ENCODE measurements around the gene GH1.
A peak's percentile ranks its signal among the peaks of the same experiment; 100 is the strongest.
"Not testable (repeated sequence)": the region's sequence is repeated elsewhere in the genome, so short reads cannot be mapped to it uniquely, and the experiment has no call there.

GH1 gene

DNA sequence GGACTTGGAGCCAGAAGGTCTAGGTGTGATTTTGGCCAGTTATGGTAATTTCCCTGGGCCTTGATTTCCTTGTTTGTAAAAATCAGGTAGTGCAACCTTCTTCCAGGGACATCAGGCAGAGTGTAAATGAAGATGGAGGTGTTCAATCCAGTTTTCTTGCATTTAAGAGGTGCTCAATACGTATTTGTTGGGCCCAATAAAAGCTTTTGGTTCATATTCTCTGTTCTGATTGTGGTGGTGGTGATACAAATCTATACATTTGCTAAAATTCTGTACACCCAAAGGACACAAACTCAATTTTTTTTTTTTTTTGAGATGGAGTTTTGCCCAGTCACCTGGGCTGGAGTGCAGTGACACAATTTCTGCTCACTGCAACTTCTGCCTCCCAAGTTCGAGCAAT is 7.5 kb upstream of the GH1 start:
- peaks cover 18% of the 10 kb centered on the region for H3F3A ChIP-seq (ENCODE audit: insufficient read depth, low read length)
- H2AFZ ChIP-seq (ENCODE audit: low read length): no peak overlapping the region
- H3K4me3 ChIP-seq (ENCODE audit: low read depth, low read length, poor library complexity, severe bottlenecking): no peak overlapping the region
- no peaks in the 10 kb centered on the region for H3K9me3 ChIP-seq (ENCODE audit: low read length)
- peaks cover 41% of the 10 kb centered on the region for H3K36me3 ChIP-seq (ENCODE audit: insufficient read depth, low read length)
- peak overlapping the region; percentile 97 for H3K27ac ChIP-seq (ENCODE audit: low read depth, low read length, poor library complexity, severe bottlenecking)
- peak overlapping the region; percentile 64 for H3K9ac ChIP-seq (ENCODE audit: low read length)
- H3K4me1 ChIP-seq (ENCODE audit: insufficient read depth, low read length, severe bottlenecking): peaks cover 92% of the 10 kb centered on the region
- peak overlapping the region; percentile 44; the same call in 1 of the 2 replicates for H3K4me2 ChIP-seq (ENCODE audit: low read length)
- no peaks in the 10 kb centered on the region for H4K20me1 ChIP-seq (ENCODE audit: insufficient read depth, low read length)
- no peak for TF ChIP-seq EZH2 (IDR thresholded peaks at IDR 0.05; ENCODE audit: borderline replicate concordance, low read length)
- TF ChIP-seq, protein P1, sequence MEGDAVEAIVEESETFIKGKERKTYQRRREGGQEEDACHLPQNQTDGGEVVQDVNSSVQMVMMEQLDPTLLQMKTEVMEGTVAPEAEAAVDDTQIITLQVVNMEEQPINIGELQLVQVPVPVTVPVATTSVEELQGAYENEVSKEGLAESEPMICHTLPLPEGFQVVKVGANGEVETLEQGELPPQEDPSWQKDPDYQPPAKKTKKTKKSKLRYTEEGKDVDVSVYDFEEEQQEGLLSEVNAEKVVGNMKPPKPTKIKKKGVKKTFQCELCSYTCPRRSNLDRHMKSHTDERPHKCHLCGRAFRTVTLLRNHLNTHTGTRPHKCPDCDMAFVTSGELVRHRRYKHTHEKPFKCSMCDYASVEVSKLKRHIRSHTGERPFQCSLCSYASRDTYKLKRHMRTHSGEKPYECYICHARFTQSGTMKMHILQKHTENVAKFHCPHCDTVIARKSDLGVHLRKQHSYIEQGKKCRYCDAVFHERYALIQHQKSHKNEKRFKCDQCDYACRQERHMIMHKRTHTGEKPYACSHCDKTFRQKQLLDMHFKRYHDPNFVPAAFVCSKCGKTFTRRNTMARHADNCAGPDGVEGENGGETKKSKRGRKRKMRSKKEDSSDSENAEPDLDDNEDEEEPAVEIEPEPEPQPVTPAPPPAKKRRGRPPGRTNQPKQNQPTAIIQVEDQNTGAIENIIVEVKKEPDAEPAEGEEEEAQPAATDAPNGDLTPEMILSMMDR (IDR thresholded peaks at IDR 0.05; ENCODE audit: low read length): no peak
- H3K79me2 ChIP-seq (ENCODE audit: insufficient read depth, low read length): peaks cover 10% of the 10 kb centered on the region
- H3K9me2 ChIP-seq (ENCODE audit: low read depth, low read length): no peaks in the 10 kb centered on the region
- no peaks in the 10 kb centered on the region for H3K27me3 ChIP-seq (ENCODE audit: insufficient read depth, low read length)

DNA sequence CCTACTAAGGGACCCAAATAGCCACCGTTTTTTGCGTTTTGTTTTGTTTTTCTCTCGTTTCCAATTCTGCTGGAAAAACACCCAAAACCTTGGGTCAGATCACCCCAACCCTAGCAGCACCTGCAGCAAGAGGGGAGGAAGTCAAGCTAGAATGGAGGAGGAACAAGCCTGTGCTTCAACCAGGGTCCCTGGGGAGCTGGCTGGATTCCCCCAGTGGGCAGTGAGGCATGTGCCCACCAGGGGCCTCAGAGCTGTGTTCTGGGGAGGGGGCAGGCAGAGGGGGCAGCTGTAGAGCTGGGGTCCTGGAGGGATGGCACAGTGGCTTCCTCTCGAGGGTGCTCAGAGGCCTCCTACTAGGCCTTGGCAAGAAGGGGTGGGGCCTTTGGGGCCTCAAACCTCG is 7.0 kb upstream of the GH1 start:
- no peak overlapping the region for H3K4me3 ChIP-seq (ENCODE audit: low read depth, low read length, poor library complexity, severe bottlenecking)
- TF ChIP-seq, protein P1 (IDR thresholded peaks at IDR 0.05; ENCODE audit: low read length): no peak
- TF ChIP-seq EZH2 (IDR thresholded peaks at IDR 0.05; ENCODE audit: borderline replicate concordance, low read length): no peak

GRCh38 chr17:63922402-63922801 is 3.8 kb upstream of the GH1 start:
- peak overlapping the region; percentile 42; the same call in 1 of the 2 replicates for H3K4me2 ChIP-seq (ENCODE audit: low read length)
- peaks cover 82% of the 10 kb centered on the region for H3K4me1 ChIP-seq (ENCODE audit: insufficient read depth, low read length, severe bottlenecking)
- not testable (repeated sequence) for H4K20me1 ChIP-seq (ENCODE audit: insufficient read depth, low read length); H3K79me2 ChIP-seq (ENCODE audit: insufficient read depth, low read length); H3K36me3 ChIP-seq (ENCODE audit: insufficient read depth, low read length); H3K9me3 ChIP-seq (ENCODE audit: low read length); H3K4me3 ChIP-seq (ENCODE audit: low read depth, low read length, poor library complexity, severe bottlenecking); H3K27me3 ChIP-seq (ENCODE audit: insufficient read depth, low read length); H2AFZ ChIP-seq (ENCODE audit: low read length); H3K9me2 ChIP-seq (ENCODE audit: low read depth, low read length)
- peaks cover 18% of the 10 kb centered on the region for H3F3A ChIP-seq (ENCODE audit: insufficient read depth, low read length)
- H3K27ac ChIP-seq (ENCODE audit: low read depth, low read length, poor library complexity, severe bottlenecking): peak overlapping the region; percentile 97
- peak overlapping the region; percentile 47; the same call in 1 of the 2 replicates for H3K9ac ChIP-seq (ENCODE audit: low read length)

More for the DNA sequence above, 7.0 kb upstream of the GH1 start:
- H3K4me1 ChIP-seq (ENCODE audit: insufficient read depth, low read length, severe bottlenecking): peaks cover 97% of the 10 kb centered on the region
- no peaks in the 10 kb centered on the region for H3K27me3 ChIP-seq (ENCODE audit: insufficient read depth, low read length)
- H3K36me3 ChIP-seq (ENCODE audit: insufficient read depth, low read length): peaks cover 36% of the 10 kb centered on the region
- H3K4me2 ChIP-seq (ENCODE audit: low read length): peak overlapping the region; percentile 44; the same call in 1 of the 2 replicates
- H3K9ac ChIP-seq (ENCODE audit: low read length): peak overlapping the region; percentile 64
- no peaks in the 10 kb centered on the region for H4K20me1 ChIP-seq (ENCODE audit: insufficient read depth, low read length)
- no peaks in the 10 kb centered on the region for H3K9me3 ChIP-seq (ENCODE audit: low read length)
- H3K9me2 ChIP-seq (ENCODE audit: low read depth, low read length): no peaks in the 10 kb centered on the region
- H3F3A ChIP-seq (ENCODE audit: insufficient read depth, low read length): peaks cover 18% of the 10 kb centered on the region
- H2AFZ ChIP-seq (ENCODE audit: low read length): no peak overlapping the region
- H3K79me2 ChIP-seq (ENCODE audit: insufficient read depth, low read length): peaks cover 4% of the 10 kb centered on the region
- H3K27ac ChIP-seq (ENCODE audit: low read depth, low read length, poor library complexity, severe bottlenecking): peak overlapping the region; percentile 97

DNA sequence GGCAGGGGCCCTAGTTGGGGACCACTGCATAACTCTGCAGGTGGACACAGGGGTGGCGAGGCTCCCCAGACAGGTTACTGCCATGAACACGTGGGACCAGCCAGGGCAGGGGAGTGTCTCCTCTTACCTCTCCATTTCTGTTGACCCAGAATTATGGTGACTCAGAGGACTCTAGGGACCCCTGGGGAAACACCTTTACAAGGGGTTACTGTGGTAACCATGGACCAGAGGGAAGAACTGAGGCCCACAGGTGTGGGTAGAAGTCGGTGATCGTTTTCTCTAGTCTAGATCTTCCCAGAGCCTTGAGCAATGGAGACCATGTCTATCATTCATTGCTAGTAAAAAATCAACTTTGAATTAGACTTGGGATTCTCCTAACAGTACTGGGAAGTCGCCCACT is 2.1 kb upstream of the GH1 start:
- H3K9me2 ChIP-seq (ENCODE audit: low read depth, low read length); H3K4me3 ChIP-seq (ENCODE audit: low read depth, low read length, poor library complexity, severe bottlenecking); H4K20me1 ChIP-seq (ENCODE audit: insufficient read depth, low read length); H3F3A ChIP-seq (ENCODE audit: insufficient read depth, low read length); H2AFZ ChIP-seq (ENCODE audit: low read length); H3K27me3 ChIP-seq (ENCODE audit: insufficient read depth, low read length); H3K9me3 ChIP-seq (ENCODE audit: low read length); H3K36me3 ChIP-seq (ENCODE audit: insufficient read depth, low read length); H3K79me2 ChIP-seq (ENCODE audit: insufficient read depth, low read length): not testable (repeated sequence)
- Histone ChIP-seq H3K27ac (ENCODE audit: low read depth, low read length, poor library complexity, severe bottlenecking) (peak overlapping the region; percentile 86), H3K4me2 (ENCODE audit: low read length) (peak overlapping the region; percentile 57; the same call in 1 of the 2 replicates), H3K4me1 (ENCODE audit: insufficient read depth, low read length, severe bottlenecking) (peaks cover 72% of the 10 kb centered on the region), H3K9ac (ENCODE audit: low read length) (peak overlapping the region; percentile 29; the same call in 1 of the 2 replicates)

GRCh38 chr17:63920050-63920449 is 1.4 kb upstream of the GH1 start:
- H3K36me3 ChIP-seq (ENCODE audit: insufficient read depth, low read length); H3K9me3 ChIP-seq (ENCODE audit: low read length); H3K79me2 ChIP-seq (ENCODE audit: insufficient read depth, low read length); H3F3A ChIP-seq (ENCODE audit: insufficient read depth, low read length); H4K20me1 ChIP-seq (ENCODE audit: insufficient read depth, low read length); H3K9me2 ChIP-seq (ENCODE audit: low read depth, low read length); H3K27me3 ChIP-seq (ENCODE audit: insufficient read depth, low read length); H2AFZ ChIP-seq (ENCODE audit: low read length): not testable (repeated sequence)
- peak overlapping the region; percentile 45; the same call in 1 of the 2 replicates for H3K9ac ChIP-seq (ENCODE audit: low read length)
- H3K27ac ChIP-seq (ENCODE audit: low read depth, low read length, poor library complexity, severe bottlenecking): peak overlapping the region; percentile 86
- H3K4me3 ChIP-seq (ENCODE audit: low read depth, low read length, poor library complexity, severe bottlenecking): peak overlapping the region; percentile 26
- peaks cover 71% of the 10 kb centered on the region for H3K4me1 ChIP-seq (ENCODE audit: insufficient read depth, low read length, severe bottlenecking)
- peak overlapping the region; percentile 57 for H3K4me2 ChIP-seq (ENCODE audit: low read length)

Data from OCI-LY1 (cell line).